Measurements from ENCODE around the gene RAET1E.

Gene RAET1E

GRCh38 chr6:149905371-149905910 lies 7.5 kb upstream of the RAET1E start:
- Histone ChIP-seq H3K9me3 (ENCODE audit: control extremely low read depth in 1 of 5, control insufficient read depth in 4 of 5, insufficient read depth in 2 of 5, low read depth in 1 of 5, low read length in 4 of 5) (peaks cover 0 to 15% (median 10%) of the 10 kb centered on the region in 5 experiments), H3K27ac (ENCODE audit: insufficient read depth in 1 of 2, low read depth in 1 of 2, low read length in 2 of 2, poor library complexity in 1 of 2, severe bottlenecking in 2 of 2) (no peak overlapping the region), H3K4me3 (ENCODE audit: control insufficient read depth in 1 of 7, extremely low read depth in 1 of 7, insufficient read depth in 4 of 7, low read depth in 2 of 7, low read length in 6 of 7) (no peak overlapping the region), H3K27me3 (replicated peaks in 2 of 5; ENCODE audit: control insufficient read depth in 4 of 5, insufficient read depth in 5 of 5, low read length in 4 of 5) (peaks cover 0 to 5% (median under 1%) of the 10 kb centered on the region in 5 experiments), H3K36me3 (ENCODE audit: control insufficient read depth in 4 of 4, insufficient read depth in 4 of 4, low read length in 3 of 4) (no peaks in the 10 kb centered on the region), H3K4me1 (ENCODE audit: control extremely low read depth in 1 of 4, control insufficient read depth in 4 of 4, insufficient read depth in 4 of 4, low read length in 3 of 4) (no peaks in the 10 kb centered on the region)
- DNase-seq = no peak
- ChIA-PET CTCF (interaction anchor here (0.5 to 1.3 kb wide), 5 partner anchors 19 to 73 kb away, joined by 3 read pairs; no protein-coding TSS in a partner anchor), POLR2A (no interaction called here)
- WGBS (ENCODE audit: insufficient coverage) = 98% methylated on average over 16 of the region's 18 CpGs

- no peak for DNase-seq
- H3K27me3 ChIP-seq (replicated peaks in 2 of 5; ENCODE audit: control insufficient read depth in 4 of 5, insufficient read depth in 5 of 5, low read length in 4 of 5) = peaks cover 0 to 5% (median 3%) of the 10 kb centered on the region in 5 experiments
- H3K9me3 ChIP-seq (ENCODE audit: control extremely low read depth in 1 of 5, control insufficient read depth in 4 of 5, insufficient read depth in 2 of 5, low read depth in 1 of 5, low read length in 4 of 5) = peaks cover 0 to 15% (median 10%) of the 10 kb centered on the region in 5 experiments
- H3K36me3 ChIP-seq (ENCODE audit: control insufficient read depth in 4 of 4, insufficient read depth in 4 of 4, low read length in 3 of 4) = no peaks in the 10 kb centered on the region
- H3K4me1 ChIP-seq (ENCODE audit: control extremely low read depth in 1 of 4, control insufficient read depth in 4 of 4, insufficient read depth in 4 of 4, low read length in 3 of 4) = no peaks in the 10 kb centered on the region
- 99% methylated on average over 13 of the region's 13 CpGs for WGBS (ENCODE audit: insufficient coverage)
- no peak overlapping the region for H3K27ac ChIP-seq (ENCODE audit: insufficient read depth in 1 of 2, low read depth in 1 of 2, low read length in 2 of 2, poor library complexity in 1 of 2, severe bottlenecking in 2 of 2)
- H3K4me3 ChIP-seq (ENCODE audit: control insufficient read depth in 1 of 7, extremely low read depth in 1 of 7, insufficient read depth in 4 of 7, low read depth in 2 of 7, low read length in 6 of 7) = no peak overlapping the region
- ChIA-PET POLR2A (no interaction called here), CTCF (interaction anchor here (0.9 to 1.3 kb wide), 5 partner anchors 8 to 71 kb away, joined by 3 to 4 read pairs (median 3); no protein-coding TSS in a partner anchor)
These were observed 6.9 kb upstream of the RAET1E start for GRCh38 chr6:149904661-149905370.

- 96% methylated on average over 4 of the region's 5 CpGs for whole genome bisulfite sequencing (ENCODE audit: insufficient coverage)
- Histone ChIP-seq H3K36me3 (ENCODE audit: control insufficient read depth in 4 of 4, insufficient read depth in 4 of 4, low read length in 3 of 4) (no peaks in the 10 kb centered on the region), H3K9me3 (ENCODE audit: control extremely low read depth in 1 of 5, control insufficient read depth in 4 of 5, insufficient read depth in 2 of 5, low read depth in 1 of 5, low read length in 4 of 5) (peaks cover 0 to 13% (median 8%) of the 10 kb centered on the region in 5 experiments), H3K27me3 (replicated peaks in 2 of 5; ENCODE audit: control insufficient read depth in 4 of 5, insufficient read depth in 5 of 5, low read length in 4 of 5) (peaks cover 0 to 5% (median 3%) of the 10 kb centered on the region in 5 experiments), H3K4me3 (ENCODE audit: control insufficient read depth in 1 of 7, extremely low read depth in 1 of 7, insufficient read depth in 4 of 7, low read depth in 2 of 7, low read length in 6 of 7) (no peak overlapping the region), H3K4me1 (ENCODE audit: control extremely low read depth in 1 of 4, control insufficient read depth in 4 of 4, insufficient read depth in 4 of 4, low read length in 3 of 4) (no peaks in the 10 kb centered on the region), H3K27ac (ENCODE audit: insufficient read depth in 1 of 2, low read depth in 1 of 2, low read length in 2 of 2, poor library complexity in 1 of 2, severe bottlenecking in 2 of 2) (no peak overlapping the region)
- ChIA-PET POLR2A (no interaction called here), CTCF (interaction anchor here (1.1 to 1.3 kb wide), 4 partner anchors 9 to 70 kb away, joined by 3 to 4 read pairs (median 3); no protein-coding TSS in a partner anchor)
- DNase-seq = no peak
These were observed 6.2 kb upstream of the RAET1E start for GRCh38 chr6:149903938-149904611.

GRCh38 chr6:149901444-149902140 lies 3.7 kb upstream of the RAET1E start:
- no peak overlapping the region for H3K4me3 ChIP-seq (ENCODE audit: control insufficient read depth in 1 of 7, extremely low read depth in 1 of 7, insufficient read depth in 4 of 7, low read depth in 2 of 7, low read length in 6 of 7)
- peaks cover 0 to 5% (median 3%) of the 10 kb centered on the region in 5 experiments for H3K27me3 ChIP-seq (replicated peaks in 2 of 5; ENCODE audit: control insufficient read depth in 4 of 5, insufficient read depth in 5 of 5, low read length in 4 of 5)
- no peak for DNase-seq
- H3K4me1 ChIP-seq (ENCODE audit: control extremely low read depth in 1 of 4, control insufficient read depth in 4 of 4, insufficient read depth in 4 of 4, low read length in 3 of 4) = peaks cover 0 to 4% (median 3%) of the 10 kb centered on the region in 4 experiments
- ChIA-PET CTCF (interaction anchor here (1.1 to 2.1 kb wide), 2 partner anchors 10 to 36 kb away, joined by 3 to 4 read pairs; no protein-coding TSS in a partner anchor), POLR2A (no interaction called here)
- H3K27ac ChIP-seq (ENCODE audit: insufficient read depth in 1 of 2, low read depth in 1 of 2, low read length in 2 of 2, poor library complexity in 1 of 2, severe bottlenecking in 2 of 2) = no peak overlapping the region
- no peaks in the 10 kb centered on the region for H3K9me3 ChIP-seq (ENCODE audit: control extremely low read depth in 1 of 5, control insufficient read depth in 4 of 5, insufficient read depth in 2 of 5, low read depth in 1 of 5, low read length in 4 of 5)
- whole genome bisulfite sequencing (ENCODE audit: insufficient coverage) = 94% methylated on average over 3 of the region's 6 CpGs
- H3K36me3 ChIP-seq (ENCODE audit: control insufficient read depth in 4 of 4, insufficient read depth in 4 of 4, low read length in 3 of 4) = no peaks in the 10 kb centered on the region

- ChIA-PET POLR2A (no interaction called here), CTCF (interaction anchor here (2.1 kb wide), 1 partner anchor 10 kb away, joined by 4 read pairs; no protein-coding TSS in a partner anchor)
- Histone ChIP-seq H3K4me1 (ENCODE audit: control extremely low read depth in 1 of 4, control insufficient read depth in 4 of 4, insufficient read depth in 4 of 4, low read length in 3 of 4) (peaks cover 0 to 12% (median 9%) of the 10 kb centered on the region in 4 experiments), H3K9me3 (ENCODE audit: control extremely low read depth in 1 of 5, control insufficient read depth in 4 of 5, insufficient read depth in 2 of 5, low read depth in 1 of 5, low read length in 4 of 5) (no peaks in the 10 kb centered on the region), H3K27me3 (replicated peaks in 2 of 5; ENCODE audit: control insufficient read depth in 4 of 5, insufficient read depth in 5 of 5, low read length in 4 of 5) (peaks cover 0 to 3% (median under 1%) of the 10 kb centered on the region in 5 experiments), H3K36me3 (ENCODE audit: control insufficient read depth in 4 of 4, insufficient read depth in 4 of 4, low read length in 3 of 4) (no peaks in the 10 kb centered on the region), H3K4me3 (ENCODE audit: control insufficient read depth in 1 of 7, extremely low read depth in 1 of 7, insufficient read depth in 4 of 7, low read depth in 2 of 7, low read length in 6 of 7) (no peak overlapping the region), H3K27ac (ENCODE audit: insufficient read depth in 1 of 2, low read depth in 1 of 2, low read length in 2 of 2, poor library complexity in 1 of 2, severe bottlenecking in 2 of 2) (no peak overlapping the region)
- WGBS (ENCODE audit: insufficient coverage) = 100% methylated on average over 9 of the region's 11 CpGs
- DNase-seq = no peak
These were observed 2.9 kb upstream of the RAET1E start for GRCh38 chr6:149900620-149901443.

GRCh38 chr6:149899926-149900619 lies 2.2 kb upstream of the RAET1E start:
- POLR2A ChIA-PET = no interaction called here
- Histone ChIP-seq H3K36me3 (ENCODE audit: control insufficient read depth in 4 of 4, insufficient read depth in 4 of 4, low read length in 3 of 4) (no peaks in the 10 kb centered on the region), H3K4me1 (ENCODE audit: control extremely low read depth in 1 of 4, control insufficient read depth in 4 of 4, insufficient read depth in 4 of 4, low read length in 3 of 4) (peaks cover 0 to 19% (median 17%) of the 10 kb centered on the region in 4 experiments), H3K9me3 (ENCODE audit: control extremely low read depth in 1 of 5, control insufficient read depth in 4 of 5, insufficient read depth in 2 of 5, low read depth in 1 of 5, low read length in 4 of 5) (no peaks in the 10 kb centered on the region), H3K27ac (ENCODE audit: insufficient read depth in 1 of 2, low read depth in 1 of 2, low read length in 2 of 2, poor library complexity in 1 of 2, severe bottlenecking in 2 of 2) (no peak overlapping the region), H3K4me3 (ENCODE audit: control insufficient read depth in 1 of 7, extremely low read depth in 1 of 7, insufficient read depth in 4 of 7, low read depth in 2 of 7, low read length in 6 of 7) (no peak overlapping the region), H3K27me3 (replicated peaks in 2 of 5; ENCODE audit: control insufficient read depth in 4 of 5, insufficient read depth in 5 of 5, low read length in 4 of 5) (peaks cover 0 to 3% (median 0%) of the 10 kb centered on the region in 5 experiments)
- CTCF ChIA-PET = interaction anchor here (2.1 kb wide), 1 partner anchor 9 kb away, joined by 4 read pairs; no protein-coding TSS in a partner anchor
- no peak for DNase-seq
- 91% methylated on average over 6 of the region's 7 CpGs for WGBS (ENCODE audit: insufficient coverage)

Measured in common myeloid progenitor, CD34-positive (primary cell).